DOHH2 (cell line): ENCODE results near the gene PTPN2.

ENCODE experiments used
- H3F3A ChIP-seq: fragments of 200-600 bp; sonication (generic), shearing (Covaris generic); 2 replicates; pipeline ENCODE4 v1.6.0; 2016; ENCODE audit warnings: antibody characterized with exemption, mild to moderate bottlenecking; ENCODE audit not compliant: control insufficient read depth, insufficient read depth
- H3K27ac ChIP-seq: fragments of 200-600 bp; sonication (generic); 2 replicates; pipeline ENCODE4 v1.5.1; 2014; ENCODE audit warnings: low read depth, mild to moderate bottlenecking, low read length, moderate library complexity
- H3K27me3 ChIP-seq: fragments of 200-600 bp; sonication (generic); 2 replicates; pipeline ENCODE4 v1.6.1; 2014; ENCODE audit warnings: mild to moderate bottlenecking, low read length, mixed read lengths; ENCODE audit not compliant: control insufficient read depth
- H3K36me3 ChIP-seq: fragments of 200-600 bp; sonication (generic); 2 replicates; pipeline ENCODE4 v1.6.1; 2014; ENCODE audit warnings: mild to moderate bottlenecking, low read length, moderate library complexity, mixed read lengths; ENCODE audit not compliant: control insufficient read depth
- H3K4me1 ChIP-seq: fragments of 200-600 bp; sonication (generic); 2 replicates; pipeline ENCODE4 v1.6.1; 2014; ENCODE audit warnings: mild to moderate bottlenecking, low read length, mixed read lengths; ENCODE audit not compliant: control insufficient read depth
- H3K4me2 ChIP-seq: fragments of 200-600 bp; sonication (generic); 2 replicates; pipeline ENCODE4 v1.6.0; 2014; ENCODE audit warnings: mild to moderate bottlenecking, low read length, moderate library complexity
- H3K4me3 ChIP-seq: fragments of 200-600 bp; sonication (generic); 2 replicates; pipeline ENCODE4 v1.5.1; 2014; ENCODE audit warnings: mild to moderate bottlenecking, low read length, mixed read lengths
- H3K79me2 ChIP-seq: fragments of 200-600 bp; sonication (generic); 2 replicates; pipeline ENCODE4 v1.6.1; 2014; ENCODE audit warnings: mild to moderate bottlenecking, low read length, mixed read lengths; ENCODE audit not compliant: control insufficient read depth
- H3K9me2 ChIP-seq: fragments of 200-600 bp; sonication (generic); replicated peaks from 2 replicates; pipeline ENCODE4 v1.6.1; 2014; ENCODE audit warnings: mild to moderate bottlenecking, low read length, mixed read lengths; ENCODE audit not compliant: control insufficient read depth
- H3K9me3 ChIP-seq: fragments of 200-600 bp; sonication (generic); 2 replicates; pipeline ENCODE4 v1.6.1; 2014; ENCODE audit warnings: antibody characterized with exemption, low read length, mixed read lengths; ENCODE audit not compliant: control insufficient read depth, insufficient read depth
- H4K20me1 ChIP-seq: fragments of 200-600 bp; sonication (generic); 2 replicates; pipeline ENCODE4 v1.6.0; 2014; ENCODE audit warnings: low read depth, mild to moderate bottlenecking, antibody characterized with exemption, low read length, moderate library complexity; ENCODE audit not compliant: control insufficient read depth, insufficient read depth
- CTCF ChIP-seq: fragments of 200-600 bp; sonication (generic); IDR thresholded peaks from one replicate; pipeline ENCODE4 v1.5.1; 2014; ENCODE audit warnings: antibody characterized with exemption, mild to moderate bottlenecking, low read depth, low read length; ENCODE audit not compliant: poor library complexity, severe bottlenecking
- EZH2phosphoT487 ChIP-seq: fragments of 200-600 bp; sonication (generic); IDR thresholded peaks from 2 replicates; pipeline ENCODE4 v1.6.1; 2017; ENCODE audit warnings: borderline replicate concordance, mild to moderate bottlenecking, antibody characterized with exemption, low read length, moderate library complexity, mixed read lengths

The PTPN2 gene

GRCh38 chr18:12841070-12841469 is 43.0 kb downstream of the PTPN2 start:
- TF ChIP-seq EZH2phosphoT487, result no peak
- TF ChIP-seq CTCF, result no peak
- no peaks in the 10 kb centered on the region for H3K9me2 ChIP-seq

GRCh38 chr18:12840382-12840781 is 43.7 kb downstream of the PTPN2 start:
- Histone ChIP-seq H3K4me2 (peak overlapping the region; percentile 88), H3K36me3 (0 out of 2 replicates have a peak, but pooled peaks cover 5% of the 10 kb centered on the region), H3K79me2 (peaks cover 41% of the 10 kb centered on the region), H4K20me1 (peaks cover 20% of the 10 kb centered on the region), H3K4me3 (no peak overlapping the region), H3K27ac (no peak overlapping the region), H3K4me1 (peaks cover 35% of the 10 kb centered on the region), H3F3A (peaks cover 11% of the 10 kb centered on the region), H3K9me3 (no peaks in the 10 kb centered on the region), H3K27me3 (no peaks in the 10 kb centered on the region), H3K9me2 (no peaks in the 10 kb centered on the region)
- TF ChIP-seq EZH2phosphoT487, result no peak
- no peak for TF ChIP-seq CTCF

More at GRCh38 chr18:12841070-12841469, 43.0 kb downstream of the PTPN2 start:
- Histone ChIP-seq H3F3A (peaks cover 11% of the 10 kb centered on the region), H3K4me2 (no peak overlapping the region), H3K9me3 (no peaks in the 10 kb centered on the region), H3K4me1 (peaks cover 35% of the 10 kb centered on the region), H3K36me3 (0 out of 2 replicates have a peak, but pooled peaks cover 5% of the 10 kb centered on the region), H4K20me1 (peaks cover 20% of the 10 kb centered on the region), H3K27me3 (no peaks in the 10 kb centered on the region), H3K4me3 (no peak overlapping the region), H3K79me2 (peaks cover 41% of the 10 kb centered on the region), H3K27ac (no peak overlapping the region)

- H3F3A ChIP-seq, result peaks cover 11% of the 10 kb centered on the region
- peak overlapping the region; percentile 58 for H3K27ac ChIP-seq
- 0 out of 2 replicates have a peak, but pooled peaks cover 8% of the 10 kb centered on the region for H3K36me3 ChIP-seq
- peaks cover 20% of the 10 kb centered on the region for H4K20me1 ChIP-seq
- peaks cover 35% of the 10 kb centered on the region for H3K4me1 ChIP-seq
- peak overlapping the region; percentile 63 for H3K4me3 ChIP-seq
- H3K4me2 ChIP-seq, result peak overlapping the region; percentile 88
- H3K9me2 ChIP-seq, result no peaks in the 10 kb centered on the region
- peaks cover 41% of the 10 kb centered on the region for H3K79me2 ChIP-seq
- H3K9me3 ChIP-seq, result no peaks in the 10 kb centered on the region
- no peaks in the 10 kb centered on the region for H3K27me3 ChIP-seq
- TF ChIP-seq CTCF (no peak), EZH2phosphoT487 (no peak)
These were observed 44.4 kb downstream of the PTPN2 start for GRCh38 chr18:12839526-12840196.
